Adipocyte (in vitro differentiated cells): ENCODE data around the gene SLCO2A1.

Source experiments
- DNase-seq: peaks from one replicate; pipeline ENCODE4 v3.0.0-alpha.2; 2015; ENCODE audit warnings: low read depth
- H3K27me3 ChIP-seq: replicated peaks from 2 replicates; pipeline ENCODE4 v1.7.0; 2013; ENCODE audit warnings: mild to moderate bottlenecking, low read length, moderate library complexity; ENCODE audit not compliant: control insufficient read depth, insufficient read depth
- H3K36me3 ChIP-seq: 2 replicates; pipeline ENCODE4 v1.7.0; 2013; ENCODE audit warnings: low read length, mild to moderate bottlenecking, moderate library complexity; ENCODE audit not compliant: control insufficient read depth, insufficient read depth, severe bottlenecking
- H3K4me1 ChIP-seq: 2 replicates; pipeline ENCODE4 v1.7.0; 2013; ENCODE audit warnings: mild to moderate bottlenecking, low read length, moderate library complexity; ENCODE audit not compliant: control insufficient read depth, insufficient read depth
- H3K4me3 ChIP-seq: 2 replicates; pipeline ENCODE4 v1.7.0; 2013; ENCODE audit warnings: mild to moderate bottlenecking, low read length, moderate library complexity
- H3K9ac ChIP-seq: 2 replicates; pipeline ENCODE4 v1.7.0; 2013; ENCODE audit warnings: mild to moderate bottlenecking, low read length, moderate library complexity
- H3K9me3 ChIP-seq: 2 replicates; pipeline ENCODE4 v1.7.0; 2013; ENCODE audit warnings: mild to moderate bottlenecking, low read length, moderate library complexity; ENCODE audit not compliant: control insufficient read depth

Gene SLCO2A1

GRCh38 chr3:134008630-134009156 lies 21.0 kb downstream of the SLCO2A1 start:
- Histone ChIP-seq H3K9me3 (no peaks in the 10 kb centered on the region), H3K27me3 (no peaks in the 10 kb centered on the region), H3K4me3 (no peak overlapping the region), H3K36me3 (no peaks in the 10 kb centered on the region), H3K9ac (no peak overlapping the region), H3K4me1 (peaks cover 21% of the 10 kb centered on the region)
- peak; percentile 33 for DNase-seq

DNA sequence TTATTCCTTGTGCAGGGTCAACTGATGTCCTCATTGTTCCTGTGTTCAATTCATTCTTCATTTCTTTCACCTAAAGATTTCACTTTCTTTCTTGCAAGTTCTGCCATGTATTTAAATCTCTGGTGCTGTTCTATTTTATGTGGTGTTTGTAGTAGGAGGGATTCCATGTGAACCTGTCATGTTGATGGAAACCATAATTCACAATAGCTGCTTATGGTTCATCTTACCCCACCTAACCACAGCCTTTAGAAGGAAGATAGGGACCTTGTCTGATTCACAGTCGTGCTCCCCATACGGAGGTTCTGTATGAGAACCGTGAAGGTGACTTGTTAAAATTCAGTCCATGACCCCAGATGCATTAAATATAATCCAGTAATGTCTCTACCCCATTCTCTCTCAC lies 21.9 kb downstream of the SLCO2A1 start:
- Histone ChIP-seq H3K9me3 (no peaks in the 10 kb centered on the region), H3K4me3 (no peak overlapping the region), H3K27me3 (no peaks in the 10 kb centered on the region), H3K9ac (no peak overlapping the region), H3K36me3 (no peaks in the 10 kb centered on the region), H3K4me1 (peaks cover 26% of the 10 kb centered on the region)
- DNase-seq: no peak

GRCh38 chr3:134004841-134005240 lies 24.9 kb downstream of the SLCO2A1 start:
- no peak for DNase-seq
- Histone ChIP-seq H3K4me3 (no peak overlapping the region), H3K9ac (no peak overlapping the region), H3K36me3 (no peaks in the 10 kb centered on the region), H3K27me3 (peaks cover 9% of the 10 kb centered on the region), H3K9me3 (no peaks in the 10 kb centered on the region), H3K4me1 (peaks cover 32% of the 10 kb centered on the region)

DNA sequence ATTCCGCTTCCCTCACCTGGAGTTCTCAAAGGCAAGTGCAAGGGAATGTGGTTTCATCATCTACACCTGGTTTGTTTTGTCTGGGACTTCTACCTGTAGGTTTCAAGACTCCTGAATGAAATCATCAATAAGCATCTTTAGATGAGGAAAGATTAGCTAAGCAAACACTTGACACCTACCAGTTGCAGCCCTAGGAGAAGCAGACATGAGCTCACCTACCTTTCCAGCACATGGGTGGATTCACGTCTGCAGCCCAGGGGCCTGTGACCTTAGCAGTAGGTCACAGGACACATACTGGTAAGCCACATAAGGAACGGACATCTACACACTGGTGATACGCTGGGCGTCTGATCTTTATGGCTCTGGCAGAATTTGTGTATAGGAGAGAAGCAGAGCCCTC lies 26.7 kb downstream of the SLCO2A1 start:
- DNase-seq: no peak
- no peak overlapping the region for H3K4me3 ChIP-seq
- peaks cover 9% of the 10 kb centered on the region for H3K27me3 ChIP-seq
- no peaks in the 10 kb centered on the region for H3K36me3 ChIP-seq
- H3K9me3 ChIP-seq: no peaks in the 10 kb centered on the region
- no peak overlapping the region for H3K9ac ChIP-seq
- peaks cover 18% of the 10 kb centered on the region for H3K4me1 ChIP-seq

- H3K36me3 ChIP-seq: no peaks in the 10 kb centered on the region
- H3K9ac ChIP-seq: no peak overlapping the region
- no peak overlapping the region for H3K4me3 ChIP-seq
- H3K27me3 ChIP-seq: peaks cover 9% of the 10 kb centered on the region
- H3K9me3 ChIP-seq: no peaks in the 10 kb centered on the region
- H3K4me1 ChIP-seq: peaks cover 18% of the 10 kb centered on the region
- DNase-seq: peak; percentile 14
Measured at GRCh38 chr3:134002306-134002705, 27.4 kb downstream of the SLCO2A1 start.

GRCh38 chr3:134001251-134001650 lies 28.5 kb downstream of the SLCO2A1 start:
- DNase-seq: no peak
- no peak overlapping the region for H3K4me3 ChIP-seq
- H3K4me1 ChIP-seq: peaks cover 18% of the 10 kb centered on the region

DNA sequence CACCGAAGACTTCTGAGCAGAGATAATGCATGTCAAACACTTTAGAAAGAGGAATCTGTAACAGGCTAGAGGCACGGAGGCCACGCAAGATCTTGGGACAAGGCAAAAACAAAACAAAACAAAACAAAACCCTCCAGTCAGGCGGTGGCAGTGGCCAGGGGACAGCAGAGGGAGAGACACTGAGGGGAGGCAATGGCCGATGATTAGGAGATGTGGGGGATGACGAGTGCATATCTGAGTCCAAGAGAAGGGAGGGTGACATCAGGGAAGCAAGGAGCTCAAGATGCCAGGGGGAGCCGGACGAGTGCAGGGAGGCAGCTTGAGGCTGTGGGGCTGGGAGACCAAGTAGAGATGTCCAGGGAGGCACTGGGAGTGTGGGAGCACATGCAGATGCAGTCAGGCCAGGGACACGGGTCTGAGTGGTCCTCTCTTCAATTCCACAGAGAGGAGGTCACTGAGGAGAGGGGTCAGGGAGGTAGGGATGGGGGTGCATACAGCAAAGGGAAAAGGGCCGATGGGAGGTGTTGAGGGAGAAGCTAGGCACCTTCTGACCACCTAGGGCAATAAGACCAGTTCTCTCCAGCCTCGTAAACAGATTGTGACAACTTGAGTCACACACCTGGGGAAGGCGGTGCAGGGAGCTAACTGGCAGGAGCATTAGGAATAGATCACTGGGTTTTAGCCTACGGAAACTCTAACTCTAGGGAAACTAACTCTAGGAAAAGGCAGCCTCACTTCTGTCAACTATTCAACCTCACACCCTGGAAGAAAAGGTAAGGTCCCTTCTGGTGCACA lies 29.6 kb downstream of the SLCO2A1 start:
- H3K9ac ChIP-seq: no peak overlapping the region
- no peak overlapping the region for H3K4me3 ChIP-seq
- H3K36me3 ChIP-seq: no peaks in the 10 kb centered on the region
- H3K4me1 ChIP-seq: peaks cover 18% of the 10 kb centered on the region
- peaks cover 15% of the 10 kb centered on the region for H3K27me3 ChIP-seq
- no peaks in the 10 kb centered on the region for H3K9me3 ChIP-seq
- DNase-seq: no peak

More at GRCh38 chr3:134001251-134001650, 28.5 kb downstream of the SLCO2A1 start:
- no peak overlapping the region for H3K9ac ChIP-seq
- H3K27me3 ChIP-seq: peaks cover 15% of the 10 kb centered on the region
- H3K9me3 ChIP-seq: no peaks in the 10 kb centered on the region
- H3K36me3 ChIP-seq: no peaks in the 10 kb centered on the region

DNA sequence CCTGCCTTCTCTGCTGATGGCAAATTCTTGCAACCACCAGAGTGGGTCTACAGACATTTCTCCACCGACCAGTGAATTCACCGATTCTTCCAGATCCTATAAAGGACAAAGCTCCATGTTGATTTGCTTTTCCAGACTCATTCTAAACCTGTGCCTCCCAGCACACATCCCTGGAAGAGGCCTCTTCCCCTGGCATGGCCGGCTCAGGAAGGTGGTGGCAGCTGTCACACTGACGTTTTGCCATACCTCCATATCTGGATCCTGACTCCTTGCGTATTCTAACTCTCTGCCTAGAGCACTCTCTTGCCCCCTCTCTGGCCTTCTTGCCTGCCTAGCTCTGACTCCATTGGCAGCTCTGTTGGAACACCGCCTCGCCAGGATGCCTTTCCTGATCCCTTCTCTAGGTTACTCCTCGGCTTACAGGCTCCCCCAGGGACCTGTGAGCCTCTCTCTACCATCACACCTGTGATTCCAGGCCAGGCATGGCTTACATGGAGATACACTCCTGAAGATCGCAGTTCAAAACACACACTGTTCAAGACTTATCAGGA lies 31.0 kb downstream of the SLCO2A1 start:
- DNase-seq: no peak
- Histone ChIP-seq H3K9me3 (no peaks in the 10 kb centered on the region), H3K27me3 (peaks cover 15% of the 10 kb centered on the region), H3K9ac (no peak overlapping the region), H3K4me3 (no peak overlapping the region), H3K4me1 (peaks cover 18% of the 10 kb centered on the region), H3K36me3 (no peaks in the 10 kb centered on the region)

GRCh38 chr3:133997871-133998635 lies 31.7 kb downstream of the SLCO2A1 start:
- DNase-seq: no peak

DNA sequence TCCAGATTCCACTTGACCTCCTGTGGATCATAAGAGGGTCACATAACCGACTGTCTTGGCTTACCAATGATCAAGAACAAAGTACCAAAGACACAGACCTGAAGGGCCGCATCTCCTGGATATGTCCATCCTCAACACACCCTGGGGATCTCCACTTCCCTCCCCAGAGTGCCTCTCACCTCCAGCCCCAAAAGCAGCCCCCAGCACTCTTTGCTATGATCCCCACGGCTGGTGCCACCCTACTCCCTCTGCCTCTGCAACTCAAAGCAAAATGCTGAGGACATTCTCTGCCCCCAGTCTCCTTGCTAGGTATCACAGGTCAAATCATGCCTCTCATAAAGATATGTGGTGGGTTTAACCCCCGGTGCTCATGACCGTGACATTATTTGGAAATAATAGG lies 32.7 kb downstream of the SLCO2A1 start:
- no peak overlapping the region for H3K9ac ChIP-seq
- peaks cover 15% of the 10 kb centered on the region for H3K27me3 ChIP-seq
- H3K4me1 ChIP-seq: peaks cover 14% of the 10 kb centered on the region
- no peaks in the 10 kb centered on the region for H3K36me3 ChIP-seq
- no peaks in the 10 kb centered on the region for H3K9me3 ChIP-seq
- no peak for DNase-seq
- no peak overlapping the region for H3K4me3 ChIP-seq

More at GRCh38 chr3:133997871-133998635, 31.7 kb downstream of the SLCO2A1 start:
- Histone ChIP-seq H3K9me3 (no peaks in the 10 kb centered on the region), H3K9ac (no peak overlapping the region), H3K4me1 (peaks cover 14% of the 10 kb centered on the region), H3K4me3 (no peak overlapping the region), H3K27me3 (peaks cover 15% of the 10 kb centered on the region), H3K36me3 (no peaks in the 10 kb centered on the region)

- no peaks in the 10 kb centered on the region for H3K9me3 ChIP-seq
- DNase-seq: no peak
Measured at GRCh38 chr3:133996251-133996661, 33.5 kb downstream of the SLCO2A1 start.

More at GRCh38 chr3:133996251-133996661, 33.5 kb downstream of the SLCO2A1 start:
- Histone ChIP-seq H3K27me3 (peaks cover 15% of the 10 kb centered on the region), H3K4me3 (no peak overlapping the region), H3K4me1 (peaks cover 19% of the 10 kb centered on the region), H3K9ac (no peak overlapping the region), H3K36me3 (no peaks in the 10 kb centered on the region)
